Forelimb muscle (tissue), 1 donor: Measurements from ENCODE around the gene COX17. TPM values are rescaled to one million over a fixed set of nuclear protein-coding genes. Genes with fewer than 3 reads are reported as not detected.

Experiments
- DNase-seq: peaks from one replicate; pipeline ENCODE4 v3.0.0-alpha.2; 2013; ENCODE audit warnings: low read depth
- polyA plus RNA-seq: library from polyadenylated mRNA; unstranded; fragments of 120-200 nt; gene quantifications from one replicate; pipeline ENCODE4 v1.2.1, GENCODE V29; 2013; ENCODE audit not compliant: insufficient read length

COX17 gene
- polyA plus RNA-seq, 1 donor = 68.4 TPM

GRCh38 chr3:119624002-119624720, 53.0 kb downstream of the COX17 start:
- no peak for DNase-seq

- DNase-seq = no peak
Measured at GRCh38 chr3:119620899-119621298, 56.3 kb downstream of the COX17 start.

Other genes with a start within 250 kb of the COX17 start
- 42.6 TPM for gene TMEM39A, start 213.8 kb downstream of the COX17 start, polyA plus RNA-seq
- gene POGLUT1, start 208.4 kb downstream of the COX17 start, polyA plus RNA-seq = 12.0 TPM
- gene TIMMDC1, start 178.9 kb downstream of the COX17 start, polyA plus RNA-seq = 77.5 TPM
- gene CD80, start 117.8 kb downstream of the COX17 start, polyA plus RNA-seq = not detected
- gene ADPRH, start 97.9 kb downstream of the COX17 start, polyA plus RNA-seq = 9.3 TPM
- gene PLA1A, start 79.5 kb downstream of the COX17 start, polyA plus RNA-seq = 0.22 TPM
- 38.2 TPM for gene POPDC2, start 16.8 kb downstream of the COX17 start, polyA plus RNA-seq
- gene CFAP91, start 25.6 kb upstream of the COX17 start, polyA plus RNA-seq = 0.56 TPM
- gene NR1I2, start 104.7 kb upstream of the COX17 start, polyA plus RNA-seq = 0.33 TPM